ENCODE data around the gene EPDR1. TPM values are rescaled to one million over a fixed set of nuclear protein-coding genes. Genes with fewer than 3 reads are reported as not detected.

EPDR1 gene
- polyA plus RNA-seq, 1 donor (not counting 4 experiments of a cell fraction or from before 2014, with no cell fraction given) = not detected

- no peak overlapping the region for H3K27ac ChIP-seq (ENCODE audit: control insufficient read depth, insufficient read depth, low read length)
- TF ChIP-seq CTCF (optimal IDR thresholded peaks at IDR 0.05 in 1 of 3, IDR thresholded peaks at IDR 0.05 in 1 of 3, conservative IDR thresholded peaks at IDR 0.05 in 1 of 3; ENCODE audit: extremely low read depth in 1 of 3, insufficient read depth in 2 of 3, low read length in 3 of 3) (no peak), EZH2 (IDR thresholded peaks at IDR 0.05; ENCODE audit: low read length) (no peak)
- H3K27me3 ChIP-seq (ENCODE audit: control insufficient read depth, extremely low read depth, insufficient read depth, low read length) = no peaks in the 10 kb centered on the region
- no peaks in the 10 kb centered on the region for H3K79me2 ChIP-seq (ENCODE audit: control insufficient read depth, insufficient read depth, low read length)
- H3K4me1 ChIP-seq (ENCODE audit: control insufficient read depth, extremely low read depth, insufficient read depth, low read length) = no peaks in the 10 kb centered on the region
- DNase-seq (ENCODE audit: low read depth, low spot score) = no peak
- H2AFZ ChIP-seq (ENCODE audit: control insufficient read depth, low read length) = no peak overlapping the region
- H3K4me3 ChIP-seq (ENCODE audit: control insufficient read depth in 2 of 3, extremely low read depth in 1 of 3, insufficient read depth in 2 of 3, low read depth in 1 of 3, low read length in 3 of 3) = no peak overlapping the region
- no peak for FAIRE-seq
- dilution Hi-C loops (cut with MboI; ENCODE audit: extremely low pct_ligation_motif_present, low sequenced_read_pairs) = no loop called here
- H3K36me3 ChIP-seq (ENCODE audit: control insufficient read depth in 2 of 2, extremely low read depth in 1 of 2, insufficient read depth in 2 of 2, low read length in 2 of 2) = no peaks in the 10 kb centered on the region
- no peaks in the 10 kb centered on the region for H4K20me1 ChIP-seq (ENCODE audit: control insufficient read depth, extremely low read depth, insufficient read depth, low read length)
- peaks cover 3% of the 10 kb centered on the region for H3K9me3 ChIP-seq (ENCODE audit: control insufficient read depth, low read depth, low read length)
- H3K4me2 ChIP-seq (ENCODE audit: control insufficient read depth, extremely low read depth, insufficient read depth, low read depth, low read length) = no peak overlapping the region
- H3K9me1 ChIP-seq (ENCODE audit: control insufficient read depth, extremely low read depth, insufficient read depth, low read length) = no peaks in the 10 kb centered on the region
- H3K9ac ChIP-seq (ENCODE audit: control insufficient read depth, extremely low read depth, insufficient read depth, low read length) = no peak overlapping the region
Observed at GRCh38 chr7:37974711-37975110, 54.3 kb downstream of the EPDR1 start.

- Histone ChIP-seq H3K4me1 (ENCODE audit: control insufficient read depth, extremely low read depth, insufficient read depth, low read length) (no peaks in the 10 kb centered on the region), H3K27me3 (ENCODE audit: control insufficient read depth, extremely low read depth, insufficient read depth, low read length) (no peaks in the 10 kb centered on the region), H3K4me3 (ENCODE audit: control insufficient read depth in 2 of 3, extremely low read depth in 1 of 3, insufficient read depth in 2 of 3, low read depth in 1 of 3, low read length in 3 of 3) (no peak overlapping the region), H3K9ac (ENCODE audit: control insufficient read depth, extremely low read depth, insufficient read depth, low read length) (no peak overlapping the region), H3K4me2 (ENCODE audit: control insufficient read depth, extremely low read depth, insufficient read depth, low read depth, low read length) (no peak overlapping the region), H3K36me3 (ENCODE audit: control insufficient read depth in 2 of 2, extremely low read depth in 1 of 2, insufficient read depth in 2 of 2, low read length in 2 of 2) (no peaks in the 10 kb centered on the region), H3K27ac (ENCODE audit: control insufficient read depth, insufficient read depth, low read length) (no peak overlapping the region), H3K79me2 (ENCODE audit: control insufficient read depth, insufficient read depth, low read length) (no peaks in the 10 kb centered on the region), H2AFZ (ENCODE audit: control insufficient read depth, low read length) (no peak overlapping the region), H3K9me1 (ENCODE audit: control insufficient read depth, extremely low read depth, insufficient read depth, low read length) (no peaks in the 10 kb centered on the region), H4K20me1 (ENCODE audit: control insufficient read depth, extremely low read depth, insufficient read depth, low read length) (no peaks in the 10 kb centered on the region), H3K9me3 (ENCODE audit: control insufficient read depth, low read depth, low read length) (peaks cover 2% of the 10 kb centered on the region)
- DNase-seq (ENCODE audit: low read depth, low spot score) (no peak), FAIRE-seq (no peak)
- TF ChIP-seq EZH2 (IDR thresholded peaks at IDR 0.05; ENCODE audit: low read length) (no peak), CTCF (optimal IDR thresholded peaks at IDR 0.05 in 1 of 3, IDR thresholded peaks at IDR 0.05 in 1 of 3, conservative IDR thresholded peaks at IDR 0.05 in 1 of 3; ENCODE audit: extremely low read depth in 1 of 3, insufficient read depth in 2 of 3, low read length in 3 of 3) (no peak)
- dilution Hi-C loops (cut with MboI; ENCODE audit: extremely low pct_ligation_motif_present, low sequenced_read_pairs) = no loop called here
Observed at GRCh38 chr7:37977243-37977642, 56.8 kb downstream of the EPDR1 start.
